Pancreas (tissue), 10 donors: ENCODE results near the gene MDH1. TPM values are rescaled to one million over a fixed set of nuclear protein-coding genes. Genes with fewer than 3 reads are reported as not detected.

Source experiments
- ATAC-seq, 4 donors: fragments of 200-7000 bp; cut with Tn5 transposase; one replicate each; pipeline versions ENCODE4 v1.8.0 to v1.9.1; 2020; ENCODE audit warnings: mild to moderate bottlenecking in 4 of 4, moderate library complexity in 4 of 4
- DNase-seq, 6 donors: peaks; one replicate each; pipeline ENCODE4 v3.0.0-alpha.2; 2020
- FAIRE-seq: peaks from 2 replicates; lab custom pipeline; 2012; peaks lifted over from hg19 to GRCh38; lab: Jason Lieb, UNC
- H3K27ac ChIP-seq, 4 donors: fragments of 200-600 bp; sonication (generic); 1 replicate in 3 of 4; 2 replicates in 1 of 4; pipeline versions ENCODE4 v1.5.0 to v1.8.0; 2020
- H3K27me3 ChIP-seq, 4 donors: fragments of 200-600 bp; one replicate each; pipeline ENCODE4 v1.8.0; 2021
- H3K36me3 ChIP-seq, 3 donors: fragments of 200-600 bp; sonication (generic) in 1 of 3; one replicate each; pipeline versions ENCODE4 v1.5.0 to v1.8.0; 2020 to 2021
- H3K4me1 ChIP-seq, 3 donors: fragments of 200-600 bp; one replicate each; pipeline ENCODE4 v1.8.0; 2021
- H3K4me3 ChIP-seq, 4 donors: fragments of 200-600 bp; sonication (generic) in 2 of 4; one replicate each; pipeline versions ENCODE4 v1.5.0 to v1.8.0; 2020 to 2021
- H3K9me3 ChIP-seq, 4 donors: fragments of 200-600 bp; one replicate each; pipeline ENCODE4 v1.8.0; 2021
- WGBS, 2 donors: extraction: QIAGEN DNeasy Blood & Tissue Kit; methylation state at CpG; one replicate each; pipeline ENCODE4 v1.1.7; 2013; 5-methylcytosine and 5-hydroxymethylcytosine counted together
- intact Hi-C, 3 donors: fragments of 100-400 bp; cut with DNase I; formaldehyde crosslinking; loops; one replicate each; pipeline versions ENCODE4 v1.11.1 to v1.14.2; 2022
- polyA plus RNA-seq, 2 donors: library from polyadenylated mRNA; stranded (reverse); fragments of 200-250 nt; gene quantifications; one replicate each; pipeline ENCODE4 v1.2.3, GENCODE V29; 2013
- total RNA-seq, 6 donors: library from RNA; stranded (reverse); fragmentation: NEBNext Ultra II Directional in 4 of 6; extraction: Animal tissue kit (Norgen Biotek cat#: 25700) in 4 of 6; gene quantifications; one replicate each; pipeline versions ENCODE4 v1.2.1 to v1.2.4, GENCODE V29; 2021 to 2023
- TF ChIP-seq, protein P1 (sequence below), 4 donors: fragments of 200-600 bp; sonication (generic) in 3 of 4; IDR thresholded peaks; one replicate each; pipeline versions ENCODE4 v1.5.0 to v1.8.0; 2021; ENCODE audit warnings: antibody characterized with exemption in 4 of 4
- donor health status: healthy with polysubstance abuse.
- donor health status: DM: no; HTN: no; CAD: no; lungs with moderate emphysema.
- donor health status: DM: no; HTN: no; CAD: no.
- donor health status: control.
- donor health status: control.
- donor health status: Bipolar disorder and iron deficiency.
- donor health status: DM: yes; HTN: yes; CAD: no.
- donor health status: DM: no; HTN: no; CAD: no.
- donor health status: DM: no; HTN: no; CAD: no.
- donor health status: DM: yes; HTN: yes; CAD: no.

The MDH1 gene
- total and polyA plus RNA-seq, 8 donors = 35.4 to 104 (median 56.2) TPM

GRCh38 chr2:63610525-63610924, 21.8 kb downstream of the MDH1 start:
- Histone ChIP-seq H3K4me1 (no peaks in the 10 kb centered on the region), H3K4me3 (no peak overlapping the region), H3K36me3 (peaks cover under 1 to 17% (median 5%) of the 10 kb centered on the region in 3 donors), H3K27ac (no peak overlapping the region), H3K27me3 (no peaks in the 10 kb centered on the region), H3K9me3 (no peaks in the 10 kb centered on the region)
- DNase-seq = no peak
- WGBS, 2 donors = 88 to 96% methylated on average over 4 of the region's 4 CpGs
- ATAC-seq = no peak
- intact Hi-C loops = no loop called here
- TF ChIP-seq, protein P1, sequence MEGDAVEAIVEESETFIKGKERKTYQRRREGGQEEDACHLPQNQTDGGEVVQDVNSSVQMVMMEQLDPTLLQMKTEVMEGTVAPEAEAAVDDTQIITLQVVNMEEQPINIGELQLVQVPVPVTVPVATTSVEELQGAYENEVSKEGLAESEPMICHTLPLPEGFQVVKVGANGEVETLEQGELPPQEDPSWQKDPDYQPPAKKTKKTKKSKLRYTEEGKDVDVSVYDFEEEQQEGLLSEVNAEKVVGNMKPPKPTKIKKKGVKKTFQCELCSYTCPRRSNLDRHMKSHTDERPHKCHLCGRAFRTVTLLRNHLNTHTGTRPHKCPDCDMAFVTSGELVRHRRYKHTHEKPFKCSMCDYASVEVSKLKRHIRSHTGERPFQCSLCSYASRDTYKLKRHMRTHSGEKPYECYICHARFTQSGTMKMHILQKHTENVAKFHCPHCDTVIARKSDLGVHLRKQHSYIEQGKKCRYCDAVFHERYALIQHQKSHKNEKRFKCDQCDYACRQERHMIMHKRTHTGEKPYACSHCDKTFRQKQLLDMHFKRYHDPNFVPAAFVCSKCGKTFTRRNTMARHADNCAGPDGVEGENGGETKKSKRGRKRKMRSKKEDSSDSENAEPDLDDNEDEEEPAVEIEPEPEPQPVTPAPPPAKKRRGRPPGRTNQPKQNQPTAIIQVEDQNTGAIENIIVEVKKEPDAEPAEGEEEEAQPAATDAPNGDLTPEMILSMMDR (IDR thresholded peaks at IDR 0.05) = no peak
- FAIRE-seq = no peak

- no peak overlapping the region for H3K27ac ChIP-seq
- TF ChIP-seq, protein P1 (IDR thresholded peaks at IDR 0.05) = no peak
- H3K4me3 ChIP-seq = no peak overlapping the region
- intact Hi-C loops = no loop called here
- H3K36me3 ChIP-seq = no peaks in the 10 kb centered on the region
- WGBS, 2 donors = 69 to 88% methylated on average over 2 of the region's 2 CpGs
- no peaks in the 10 kb centered on the region for H3K9me3 ChIP-seq
- DNase-seq (no peak), FAIRE-seq (no peak), ATAC-seq (no peak)
- H3K4me1 ChIP-seq = no peaks in the 10 kb centered on the region
- no peaks in the 10 kb centered on the region for H3K27me3 ChIP-seq
Measured at GRCh38 chr2:63613391-63613901, 24.7 kb downstream of the MDH1 start.

GRCh38 chr2:63614448-63614968, 25.7 kb downstream of the MDH1 start:
- WGBS, 2 donors = 65 to 74% methylated on average over 2 of the region's 2 CpGs
- Histone ChIP-seq H3K27ac (peak overlapping the region; percentile 17 to 54 (median 36)), H3K27me3 (no peaks in the 10 kb centered on the region), H3K4me3 (no peak overlapping the region), H3K9me3 (no peaks in the 10 kb centered on the region), H3K36me3 (no peaks in the 10 kb centered on the region), H3K4me1 (no peaks in the 10 kb centered on the region)
- TF ChIP-seq, protein P1 (IDR thresholded peaks at IDR 0.05) = no peak
- no peak for DNase-seq
- intact Hi-C loops = no loop called here
- FAIRE-seq = no peak
- ATAC-seq = peak in 3 of 4 donors; percentile 72 to 82 (median 77)

DNA sequence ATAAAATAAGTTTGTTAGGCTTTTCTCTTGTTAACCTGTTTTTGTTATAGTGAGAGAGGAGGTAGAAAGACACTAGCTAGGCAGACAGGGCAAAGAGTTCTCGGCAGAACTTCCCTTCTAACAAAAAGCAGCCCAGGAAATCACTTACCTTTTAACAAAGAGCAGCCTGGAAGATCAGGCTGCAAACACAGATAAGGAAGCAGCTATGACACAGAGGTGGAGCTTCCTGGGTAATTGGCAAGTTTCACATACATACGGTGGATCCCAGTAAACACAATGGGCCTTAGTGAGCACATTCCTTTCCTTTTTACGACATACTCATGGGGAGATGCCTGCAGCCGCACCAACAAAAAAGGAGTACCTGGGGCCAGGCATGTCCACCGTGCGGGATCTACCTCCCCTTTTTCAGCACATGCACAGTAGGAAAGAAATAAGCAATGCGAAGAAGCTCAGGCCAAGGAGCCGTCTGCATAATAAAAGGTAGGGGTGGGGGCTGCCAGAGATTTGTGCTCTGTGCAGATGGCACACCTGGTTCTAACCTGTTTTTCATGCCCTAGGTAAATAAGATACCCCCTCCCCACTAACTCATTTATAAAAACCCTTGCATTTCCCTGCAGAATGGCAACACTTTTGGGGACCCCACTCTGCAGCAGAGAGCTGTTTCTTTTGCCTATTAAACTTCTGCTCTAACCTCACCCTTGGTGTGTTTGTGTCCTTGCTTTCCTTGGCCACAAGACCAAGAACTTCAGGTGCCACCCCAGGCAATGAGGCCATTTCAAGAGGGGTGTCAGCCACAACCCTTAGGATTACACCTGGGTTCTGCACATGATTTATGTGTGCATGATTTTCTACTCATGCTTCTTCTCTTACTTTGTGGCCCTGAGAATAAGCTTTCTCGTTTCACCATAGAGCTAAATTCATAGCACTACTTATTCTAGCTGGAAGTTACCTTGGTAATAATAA, 26.5 kb downstream of the MDH1 start:
- Histone ChIP-seq H3K27me3 (no peaks in the 10 kb centered on the region), H3K9me3 (no peaks in the 10 kb centered on the region), H3K27ac (peak overlapping the region; percentile 17 to 54 (median 36)), H3K4me1 (no peaks in the 10 kb centered on the region), H3K4me3 (no peak overlapping the region), H3K36me3 (no peaks in the 10 kb centered on the region)
- peak in 3 of 4 donors; percentile 31 to 68 (median 65) for ATAC-seq
- no peak for FAIRE-seq
- DNase-seq = no peak
- 60 to 66% methylated on average over 9 of the region's 9 CpGs for WGBS, 2 donors
- intact Hi-C loops = no loop called here
- TF ChIP-seq, protein P1 (IDR thresholded peaks at IDR 0.05) = no peak
